Activated CD8-positive, alpha-beta memory T cell treated with anti-CD3 and anti-CD28 coated beads for 1 hour (primary cell): ENCODE measurements around the gene ZNF558.

ENCODE experiments used
- DNase-seq, 2 donors: peaks; one replicate each; pipeline ENCODE4 v3.0.0-alpha.2; 2020; ENCODE audit warnings: low read depth in 1 of 2; ENCODE audit errors: extremely low read depth in 1 of 2

The ZNF558 gene

GRCh38 chr19:8832132-8833021 lies at the start of gene ZNF558, which contains the start of gene MBD3L1:
Gene ZNF558, minus strand, starts transcription at chr19:8832304. Its CDS starts 9,645 bp downstream, at chr19:8822659.
Gene MBD3L1, plus strand, starts transcription at chr19:8832377. Its CDS starts 10,302 bp downstream, at chr19:8842679.
- DNase-seq, result peak; percentile 98

GRCh38 chr19:8881512-8881911 lies 49.4 kb upstream of the ZNF558 start:
- no peak for DNase-seq

- DNase-seq, result no peak
These were observed 48.9 kb upstream of the ZNF558 start for GRCh38 chr19:8880868-8881488.

- DNase-seq, result no peak
These were observed 46.0 kb upstream of the ZNF558 start for GRCh38 chr19:8877854-8878705.

GRCh38 chr19:8866344-8866743 lies 34.2 kb upstream of the ZNF558 start:
- DNase-seq, result no peak

- DNase-seq, result no peak
These were observed 26.2 kb upstream of the ZNF558 start for GRCh38 chr19:8858260-8858659.

- no peak for DNase-seq
These were observed 18.4 kb upstream of the ZNF558 start for GRCh38 chr19:8850488-8850887.

GRCh38 chr19:8849232-8849631 lies 17.1 kb upstream of the ZNF558 start:
- DNase-seq, result no peak

GRCh38 chr19:8846819-8847218 lies 14.7 kb upstream of the ZNF558 start:
- no peak for DNase-seq

GRCh38 chr19:8840708-8841107 lies 8.6 kb upstream of the ZNF558 start:
- no peak for DNase-seq

- DNase-seq, result no peak
These were observed 3.8 kb upstream of the ZNF558 start for GRCh38 chr19:8835877-8836276.

GRCh38 chr19:8835446-8835845 lies 3.3 kb upstream of the ZNF558 start:
- DNase-seq, result no peak

GRCh38 chr19:8831832-8832131 lies 322 bp downstream of the ZNF558 start:
- DNase-seq, result no peak

- DNase-seq, result no peak
These were observed 731 bp downstream of the ZNF558 start for GRCh38 chr19:8831373-8831772.

- DNase-seq, result no peak
These were observed 4.8 kb downstream of the ZNF558 start for GRCh38 chr19:8827277-8827676.

GRCh38 chr19:8826371-8826770 lies 5.7 kb downstream of the ZNF558 start:
- DNase-seq, result no peak

- DNase-seq, result no peak
These were observed 10.3 kb downstream of the ZNF558 start for GRCh38 chr19:8821748-8822241.

- DNase-seq, result no peak
These were observed 11.9 kb downstream of the ZNF558 start for GRCh38 chr19:8820234-8820633.

GRCh38 chr19:8815780-8816179 lies 16.3 kb downstream of the ZNF558 start:
- DNase-seq, result no peak

GRCh38 chr19:8814176-8814575 lies 17.9 kb downstream of the ZNF558 start:
- no peak for DNase-seq
